HEK293T (cell line): ENCODE data around the gene GCM1.

Experiments used
- ARNT ChIP-seq: fragments of 450-650 bp; IDR thresholded peaks from 2 replicates; pipeline ENCODE4 v1.6.1; 2017; ENCODE audit warnings: mild to moderate bottlenecking
- BHLHE40 ChIP-seq: fragments of 450-650 bp; IDR thresholded peaks from 2 replicates; pipeline ENCODE4 v1.6.1; 2016; ENCODE audit warnings: mild to moderate bottlenecking, moderate library complexity, borderline replicate concordance
- CTBP1 ChIP-seq: fragments of 450-650 bp; IDR thresholded peaks from 2 replicates; pipeline ENCODE4 v1.6.1; 2016; ENCODE audit warnings: borderline replicate concordance
- ELF4 ChIP-seq: fragments of 450-650 bp; IDR thresholded peaks from 2 replicates; pipeline ENCODE4 v1.6.1; 2017; ENCODE audit warnings: antibody characterized with exemption
- SP1 ChIP-seq: fragments of 450-650 bp; IDR thresholded peaks from 2 replicates; pipeline ENCODE4 v1.6.1; 2017
- SUZ12 ChIP-seq: fragments of 450-650 bp; IDR thresholded peaks from 2 replicates; pipeline ENCODE4 v1.6.1; 2016; ENCODE audit warnings: mild to moderate bottlenecking
- ZNF384 ChIP-seq: fragments of 450-650 bp; IDR thresholded peaks from 2 replicates; pipeline ENCODE4 v1.6.1; 2016
- TF ChIP-seq, protein P1 (sequence below): fragments of 450-650 bp; IDR thresholded peaks from 2 replicates; pipeline ENCODE4 v1.6.1; 2016

- no peak for TF ChIP-seq BHLHE40
- TF ChIP-seq SUZ12, result no peak
- TF ChIP-seq, protein P1, sequence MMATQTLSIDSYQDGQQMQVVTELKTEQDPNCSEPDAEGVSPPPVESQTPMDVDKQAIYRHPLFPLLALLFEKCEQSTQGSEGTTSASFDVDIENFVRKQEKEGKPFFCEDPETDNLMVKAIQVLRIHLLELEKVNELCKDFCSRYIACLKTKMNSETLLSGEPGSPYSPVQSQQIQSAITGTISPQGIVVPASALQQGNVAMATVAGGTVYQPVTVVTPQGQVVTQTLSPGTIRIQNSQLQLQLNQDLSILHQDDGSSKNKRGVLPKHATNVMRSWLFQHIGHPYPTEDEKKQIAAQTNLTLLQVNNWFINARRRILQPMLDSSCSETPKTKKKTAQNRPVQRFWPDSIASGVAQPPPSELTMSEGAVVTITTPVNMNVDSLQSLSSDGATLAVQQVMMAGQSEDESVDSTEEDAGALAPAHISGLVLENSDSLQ, result no peak
- no peak for TF ChIP-seq ARNT
- no peak for TF ChIP-seq CTBP1
- no peak for TF ChIP-seq SP1
- TF ChIP-seq ELF4, result no peak
- TF ChIP-seq ZNF384, result no peak
Observed at GRCh38 chr6:53142810-53143209, 5.8 kb downstream of the GCM1 start.
